ENCODE results near the gene PDE8A.

GRCh38 chr15:85124173-85124572, 142.5 kb downstream of the PDE8A start:
- TF ChIP-seq CTCF (IDR thresholded peaks at IDR 0.05) (no peak), EZH2 (IDR thresholded peaks at IDR 0.05; ENCODE audit: borderline replicate concordance, insufficient read depth, low read depth, low read length, poor library complexity, severe bottlenecking) (no peak)

Measured in B cell (primary cell).